ENCODE results near the gene TGFBR3L.
A peak's percentile ranks its signal among the peaks of the same experiment; 100 is the strongest.

Gene TGFBR3L

GRCh38 chr19:7914598-7915045 lies at the start of gene TGFBR3L:
TGFBR3L (plus strand) TSS chr19:7914830.
- DNase-seq (ENCODE audit: low read depth in 1 of 2, low spot score in 1 of 2): no peak

GRCh38 chr19:7865262-7865911 lies 49.2 kb upstream of the TGFBR3L start:
- no peak for DNase-seq (ENCODE audit: low read depth in 1 of 2, low spot score in 1 of 2)

GRCh38 chr19:7866399-7867091 lies 48.1 kb upstream of the TGFBR3L start:
- DNase-seq (ENCODE audit: low read depth in 1 of 2, low spot score in 1 of 2): no peak

GRCh38 chr19:7867092-7867844 lies 47.4 kb upstream of the TGFBR3L start:
- DNase-seq (ENCODE audit: low read depth in 1 of 2, low spot score in 1 of 2): no peak

GRCh38 chr19:7868326-7868670 lies 46.3 kb upstream of the TGFBR3L start:
- DNase-seq (ENCODE audit: low read depth in 1 of 2, low spot score in 1 of 2): no peak

- DNase-seq (ENCODE audit: low read depth in 1 of 2, low spot score in 1 of 2): peak; percentile 64 to 71
These were observed 45.8 kb upstream of the TGFBR3L start for GRCh38 chr19:7868671-7869452.

GRCh38 chr19:7869453-7869909 lies 45.1 kb upstream of the TGFBR3L start:
- DNase-seq (ENCODE audit: low read depth in 1 of 2, low spot score in 1 of 2): peak; percentile 65 to 73

GRCh38 chr19:7869910-7870511 lies 44.6 kb upstream of the TGFBR3L start:
- DNase-seq (ENCODE audit: low read depth in 1 of 2, low spot score in 1 of 2): no peak

GRCh38 chr19:7870571-7871436 lies 43.8 kb upstream of the TGFBR3L start:
- no peak for DNase-seq (ENCODE audit: low read depth in 1 of 2, low spot score in 1 of 2)

- peak; percentile 47 to 65 for DNase-seq (ENCODE audit: low read depth in 1 of 2, low spot score in 1 of 2)
These were observed 43.0 kb upstream of the TGFBR3L start for GRCh38 chr19:7871437-7872305.

GRCh38 chr19:7872306-7873204 lies 42.1 kb upstream of the TGFBR3L start:
- no peak for DNase-seq (ENCODE audit: low read depth in 1 of 2, low spot score in 1 of 2)

- no peak for DNase-seq (ENCODE audit: low read depth in 1 of 2, low spot score in 1 of 2)
These were observed 41.1 kb upstream of the TGFBR3L start for GRCh38 chr19:7873304-7874075.

- DNase-seq (ENCODE audit: low read depth in 1 of 2, low spot score in 1 of 2): no peak
These were observed 40.3 kb upstream of the TGFBR3L start, which contains the start of gene PRR36 for GRCh38 chr19:7874076-7874896. PRR36 (minus strand) TSS chr19:7874390; CDS start chr19:7873689, 701 bp downstream.

GRCh38 chr19:7874897-7875273 lies 39.7 kb upstream of the TGFBR3L start:
- DNase-seq (ENCODE audit: low read depth in 1 of 2, low spot score in 1 of 2): no peak

- no peak for DNase-seq (ENCODE audit: low read depth in 1 of 2, low spot score in 1 of 2)
These were observed 37.3 kb upstream of the TGFBR3L start for GRCh38 chr19:7877249-7877836.
